Heart left ventricle (tissue), 16 donors: Measurements from ENCODE around the gene CTCFL. TPM values are rescaled to one million over a fixed set of nuclear protein-coding genes. Genes with fewer than 3 reads are reported as not detected.

Source experiments
- ATAC-seq, 4 donors: fragments of 200-7000 bp; cut with Tn5 transposase; one replicate each; pipeline ENCODE4 v1.9.1; 2020 to 2022; ENCODE audit warnings: moderate library complexity in 4 of 4, mild to moderate bottlenecking in 3 of 4, moderate number of reproducible peaks in 1 of 4
- DNase-seq, 5 donors: peaks; one replicate each; pipeline ENCODE4 v3.0.0-alpha.2; 2020
- H3K27ac ChIP-seq, 12 donors: fragments of 200-600 bp; sonication (generic) in 4 of 12; one replicate each; pipeline versions ENCODE4 v1.5.0 to v1.8.0; 2016 to 2022; ENCODE audit warnings: mild to moderate bottlenecking in 2 of 12
- H3K27me3 ChIP-seq, 9 donors: fragments of 200-600 bp; sonication (generic) in 2 of 9; one replicate each; pipeline versions ENCODE4 v1.5.1 to v1.8.0; 2016 to 2022; ENCODE audit warnings: mild to moderate bottlenecking in 3 of 9
- H3K36me3 ChIP-seq, 9 donors: fragments of 200-600 bp; sonication (generic) in 2 of 9; one replicate each; pipeline versions ENCODE4 v1.5.0 to v1.8.0; 2018 to 2022; ENCODE audit warnings: mild to moderate bottlenecking in 2 of 9
- H3K4me1 ChIP-seq, 12 donors: fragments of 200-600 bp; sonication (generic) in 4 of 12; one replicate each; pipeline versions ENCODE4 v1.5.0 to v1.8.0; 2016 to 2022; ENCODE audit warnings: mild to moderate bottlenecking in 3 of 12
- H3K4me3 ChIP-seq, 12 donors: fragments of 200-600 bp; sonication (generic) in 4 of 12; one replicate each; pipeline versions ENCODE4 v1.5.0 to v1.8.0; 2017 to 2022; ENCODE audit warnings: mild to moderate bottlenecking in 9 of 12, moderate library complexity in 4 of 12
- H3K9me3 ChIP-seq, 12 donors: fragments of 200-600 bp; sonication (generic) in 4 of 12; one replicate each; pipeline versions ENCODE4 v1.5.0 to v1.8.0; 2016 to 2022; ENCODE audit warnings: mild to moderate bottlenecking in 1 of 12
- POLR2A ChIP-seq, 2 donors: fragments of 450-650 bp; IDR thresholded peaks; one replicate each; pipeline ENCODE4 v1.6.1; 2017; ENCODE audit warnings: antibody characterized with exemption in 2 of 2, mild to moderate bottlenecking in 2 of 2, moderate library complexity in 2 of 2
- WGBS, 4 donors: extraction: QIAGEN DNeasy Blood & Tissue Kit in 2 of 4; methylation state at CpG; one replicate each; pipeline versions ENCODE4 v1.1.5 to v1.1.7; 2013 to 2018; 5-methylcytosine and 5-hydroxymethylcytosine counted together
- intact Hi-C, 10 donors: fragments of 100-400 bp; cut with DNase I; formaldehyde crosslinking; loops; one replicate each; pipeline versions ENCODE4 v1.11.1 to v1.14.2; 2022
- polyA plus RNA-seq, 2 donors: library from polyadenylated mRNA; stranded (reverse); fragments of 200-250 nt; gene quantifications; one replicate each; pipeline ENCODE4 v1.2.3, GENCODE V29; 2013
- total RNA-seq, 9 donors: library from RNA; depleted of rRNA in 2 of 9; stranded (reverse); fragments of >200 nt in 2 of 9; fragmentation: NEBNext Ultra II Directional in 3 of 9; extraction: Animal tissue kit (Norgen Biotek cat#: 25700) in 3 of 9; gene quantifications; one replicate each; pipeline versions ENCODE4 v1.1.0 to v1.2.4, GENCODE V29; 2016 to 2023
- TF ChIP-seq, protein P1 (sequence below), 12 donors: fragments of 200-600 bp; sonication (generic) in 4 of 12; IDR thresholded peaks; one replicate each; pipeline versions ENCODE4 v1.5.0 to v1.8.0; 2018 to 2022; ENCODE audit warnings: antibody characterized with exemption in 12 of 12, mild to moderate bottlenecking in 5 of 12
- donor health status: ischemic (EF 13 %, LVEDD 7.1; RV severe dilation, severe dysfunction).
- donor health status: healthy with polysubstance abuse.
- donor health status: DM: no; HTN: yes; CAD: no.
- donor health status: DM: no; HTN: no; CAD: no.
- donor health status: ischemic (EF 25% LVEDD 6.9; RV normal size, moderate dysfunction).
- donor health status: ischemic (EF 25% LVEDD 5.7; RV mildly dilated, moderate dysfunction).
- donor health status: healthy.
- donor health status: DM: yes; HTN: yes; CAD: no.
- donor health status: ischemic (EF 35%, LVEDD 5.7; RV mildly dilated, moderate dysfunction).
- donor health status: nonischemic (EF 11% LVEDD 7.7; RV severe dilation, severe dysfunction).
- donor health status: DM: yes; HTN: yes; CAD: no.
- donor health status: PGD.
- donor health status: ischemic (EF 29% LVEDD 5.4; RV normal size, mild dysfunction).
- donor health status: nonischemic (EF 23%, LVEDD 6.1; RV moderate dilation, normal function).

Gene CTCFL
- total and polyA plus RNA-seq, 11 donors, result not detected

DNA sequence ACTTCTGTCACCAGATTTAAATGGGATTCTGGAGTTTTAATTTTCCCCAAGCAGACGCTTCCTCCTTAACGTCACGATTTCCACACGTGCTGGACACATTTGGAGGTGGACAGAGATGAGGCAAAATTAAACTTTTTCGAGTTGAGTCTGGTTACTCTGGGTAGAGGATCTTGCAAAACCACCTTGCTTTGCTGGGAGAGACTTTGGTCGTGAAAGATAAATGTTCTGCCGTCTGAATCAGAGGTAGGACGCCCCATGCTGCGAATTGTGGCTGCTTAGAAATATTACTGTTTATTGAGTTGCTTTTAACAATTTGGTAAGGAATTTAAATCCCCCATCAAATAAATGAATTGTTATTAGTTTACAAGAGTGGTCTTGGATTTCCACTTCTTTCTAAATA lies 46.8 kb downstream of the CTCFL start:
- Histone ChIP-seq H3K36me3 (no peaks in the 10 kb centered on the region), H3K4me3 (no peak overlapping the region), H3K9me3 (no peaks in the 10 kb centered on the region), H3K4me1 (peaks cover 0 to 45% (median 7%) of the 10 kb centered on the region in 12 donors), H3K27ac (peak overlapping the region in 1 of 12 donors; percentile 24), H3K27me3 (peaks cover 0 to 5% (median 0%) of the 10 kb centered on the region in 9 donors)
- WGBS, 4 donors, result 71 to 73% (median 72%) methylated on average over 9 of the region's 9 CpGs
- no peak for ATAC-seq
- TF ChIP-seq, protein P1, sequence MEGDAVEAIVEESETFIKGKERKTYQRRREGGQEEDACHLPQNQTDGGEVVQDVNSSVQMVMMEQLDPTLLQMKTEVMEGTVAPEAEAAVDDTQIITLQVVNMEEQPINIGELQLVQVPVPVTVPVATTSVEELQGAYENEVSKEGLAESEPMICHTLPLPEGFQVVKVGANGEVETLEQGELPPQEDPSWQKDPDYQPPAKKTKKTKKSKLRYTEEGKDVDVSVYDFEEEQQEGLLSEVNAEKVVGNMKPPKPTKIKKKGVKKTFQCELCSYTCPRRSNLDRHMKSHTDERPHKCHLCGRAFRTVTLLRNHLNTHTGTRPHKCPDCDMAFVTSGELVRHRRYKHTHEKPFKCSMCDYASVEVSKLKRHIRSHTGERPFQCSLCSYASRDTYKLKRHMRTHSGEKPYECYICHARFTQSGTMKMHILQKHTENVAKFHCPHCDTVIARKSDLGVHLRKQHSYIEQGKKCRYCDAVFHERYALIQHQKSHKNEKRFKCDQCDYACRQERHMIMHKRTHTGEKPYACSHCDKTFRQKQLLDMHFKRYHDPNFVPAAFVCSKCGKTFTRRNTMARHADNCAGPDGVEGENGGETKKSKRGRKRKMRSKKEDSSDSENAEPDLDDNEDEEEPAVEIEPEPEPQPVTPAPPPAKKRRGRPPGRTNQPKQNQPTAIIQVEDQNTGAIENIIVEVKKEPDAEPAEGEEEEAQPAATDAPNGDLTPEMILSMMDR (IDR thresholded peaks at IDR 0.05), result no peak
- no peak for TF ChIP-seq POLR2A (IDR thresholded peaks at IDR 0.05)
- DNase-seq, result no peak
- intact Hi-C loops, result no loop called here

GRCh38 chr20:57476641-57477461 lies 48.1 kb downstream of the CTCFL start:
- Histone ChIP-seq H3K36me3 (no peaks in the 10 kb centered on the region), H3K9me3 (no peaks in the 10 kb centered on the region), H3K4me3 (no peak overlapping the region), H3K27ac (no peak overlapping the region), H3K4me1 (peaks cover 0 to 50% (median 7%) of the 10 kb centered on the region in 12 donors), H3K27me3 (peaks cover 0 to 5% (median 0%) of the 10 kb centered on the region in 9 donors)
- peak in 1 of 5 donors; percentile 28 for DNase-seq
- intact Hi-C loops, result no loop called here
- WGBS, 4 donors, result 73 to 80% (median 75%) methylated on average over 16 to 17 of the region's 17 CpGs
- TF ChIP-seq POLR2A (IDR thresholded peaks at IDR 0.05), result no peak
- TF ChIP-seq, protein P1 (IDR thresholded peaks at IDR 0.05), result no peak
- ATAC-seq, result no peak

GRCh38 chr20:57476084-57476526 lies 48.8 kb downstream of the CTCFL start:
- ATAC-seq (peak in 1 of 4 donors; percentile 44), DNase-seq (peak in 1 of 5 donors; percentile 32)
- intact Hi-C loops, result no loop called here
- no peaks in the 10 kb centered on the region for H3K9me3 ChIP-seq
- no peak overlapping the region for H3K4me3 ChIP-seq
- TF ChIP-seq, protein P1 (IDR thresholded peaks at IDR 0.05), result no peak
- H3K27me3 ChIP-seq, result peaks cover 0 to 4% (median 0%) of the 10 kb centered on the region in 9 donors
- no peak overlapping the region for H3K27ac ChIP-seq
- no peaks in the 10 kb centered on the region for H3K36me3 ChIP-seq
- H3K4me1 ChIP-seq, result peaks cover 0 to 43% (median 6%) of the 10 kb centered on the region in 12 donors
- 28 to 36% (median 35%) methylated on average over 6 of the region's 6 CpGs for WGBS, 4 donors

DNA sequence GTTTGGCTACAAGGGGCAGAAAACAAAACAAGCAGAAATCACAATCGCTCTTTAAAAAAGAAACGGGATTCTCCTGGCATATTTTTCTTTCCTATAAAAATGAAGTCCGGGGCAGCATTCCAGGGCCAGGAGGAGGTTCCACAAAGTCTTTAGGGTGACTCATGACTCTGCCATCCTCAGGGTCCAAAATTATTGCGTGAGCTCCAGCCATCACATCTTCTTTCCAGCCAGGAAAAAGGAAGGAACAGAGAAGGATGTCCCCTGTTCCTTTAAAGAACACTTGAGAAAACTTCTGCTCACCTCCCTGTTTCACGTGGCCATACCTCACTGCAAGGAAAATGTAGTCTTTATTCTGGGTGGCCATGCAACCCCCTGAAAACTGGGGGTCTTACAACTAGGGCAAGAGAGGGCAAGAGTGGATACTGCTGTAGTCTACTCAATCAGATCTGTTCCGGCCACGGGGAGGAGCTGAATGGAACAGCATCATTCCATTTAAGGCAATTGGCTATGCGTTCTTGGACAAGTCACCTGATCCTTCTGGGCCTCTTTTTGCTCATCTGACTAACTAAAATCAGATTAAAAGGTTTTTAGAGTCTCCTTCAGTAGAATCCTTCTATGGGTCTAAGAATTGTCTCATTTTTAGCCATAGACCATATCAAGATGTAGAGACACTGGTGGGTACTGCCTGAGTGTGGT lies 49.4 kb downstream of the CTCFL start:
- no peak for DNase-seq
- 84 to 90% (median 86%) methylated on average over 8 of the region's 8 CpGs for WGBS, 4 donors
- intact Hi-C loops, result no loop called here
- TF ChIP-seq POLR2A (IDR thresholded peaks at IDR 0.05), result no peak
- TF ChIP-seq, protein P1 (IDR thresholded peaks at IDR 0.05), result no peak
- Histone ChIP-seq H3K4me3 (no peak overlapping the region), H3K27me3 (peaks cover 0 to 4% (median 0%) of the 10 kb centered on the region in 9 donors), H3K9me3 (no peaks in the 10 kb centered on the region), H3K27ac (no peak overlapping the region), H3K4me1 (peaks cover 0 to 37% (median 3%) of the 10 kb centered on the region in 12 donors), H3K36me3 (no peaks in the 10 kb centered on the region)
- no peak for ATAC-seq
